A204.1 (cell line): ENCODE results near the gene CPTP.
"Not testable (repeated sequence)": the region's sequence is repeated elsewhere in the genome, so short reads cannot be mapped to it uniquely, and the experiment has no call there.

ENCODE experiments used
- FAIRE-seq: peaks from 2 replicates; lab custom pipeline; 2012; peaks lifted over from hg19 to GRCh38; lab: Jason Lieb, UNC

Gene CPTP

DNA sequence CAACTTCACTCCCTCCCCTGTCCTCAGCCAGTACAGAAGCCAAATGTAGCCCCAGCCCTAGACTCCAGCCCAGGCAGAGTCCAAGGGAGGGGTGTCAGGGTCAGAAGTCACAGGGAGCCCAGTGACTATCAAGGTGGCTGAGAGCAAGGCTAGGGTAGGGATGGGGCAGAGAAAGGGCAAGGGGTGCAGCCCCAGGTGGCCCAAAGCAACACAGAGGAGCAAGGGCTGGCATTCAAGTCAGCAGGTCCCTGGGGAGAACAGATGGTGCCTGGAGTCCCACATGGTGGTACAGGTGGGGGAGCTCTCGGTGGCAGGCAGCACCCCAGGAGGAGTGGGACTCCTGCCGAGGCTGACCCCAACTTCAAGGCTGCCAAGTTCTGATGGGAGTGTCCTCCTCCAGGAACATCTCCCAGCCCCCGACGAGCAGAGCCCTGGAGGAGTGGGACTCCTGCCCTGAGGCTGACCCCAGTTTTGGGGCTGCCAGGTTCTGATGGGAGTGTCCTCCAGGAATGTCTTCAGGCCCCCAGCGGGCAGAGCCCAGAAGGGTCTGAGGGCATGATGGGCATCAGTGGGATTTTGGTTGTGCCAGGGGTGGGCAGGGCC lies 28.3 kb downstream of the CPTP start:
- no peak for FAIRE-seq

- FAIRE-seq, result no peak
Observed at GRCh38 chr1:1353389-1354151, 29.0 kb downstream of the CPTP start.

GRCh38 chr1:1354271-1355247 lies 30.0 kb downstream of the CPTP start:
- no peak for FAIRE-seq

DNA sequence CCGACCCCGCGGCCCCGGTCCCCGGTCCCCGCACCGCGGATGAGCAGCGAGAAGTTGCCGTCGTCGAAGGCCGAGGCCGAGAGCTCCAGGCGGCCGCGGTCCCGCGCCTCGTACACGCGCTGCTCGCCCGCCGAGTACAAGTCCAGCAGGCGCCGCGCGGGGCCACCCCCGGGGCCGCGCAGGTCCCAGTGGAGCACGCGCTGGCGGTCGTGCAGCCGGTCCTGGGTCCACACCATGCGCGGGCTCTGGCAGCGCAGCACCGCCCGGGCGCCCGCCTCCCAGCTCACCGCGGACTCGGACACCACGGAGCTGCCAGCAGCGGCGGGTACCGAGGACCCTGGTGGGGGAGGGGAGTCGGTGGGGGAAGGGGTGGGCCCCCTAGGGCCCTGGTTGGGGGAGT lies 30.8 kb downstream of the CPTP start:
- FAIRE-seq, result no peak

- FAIRE-seq, result no peak
Observed at GRCh38 chr1:1356166-1356795, 31.7 kb downstream of the CPTP start.

DNA sequence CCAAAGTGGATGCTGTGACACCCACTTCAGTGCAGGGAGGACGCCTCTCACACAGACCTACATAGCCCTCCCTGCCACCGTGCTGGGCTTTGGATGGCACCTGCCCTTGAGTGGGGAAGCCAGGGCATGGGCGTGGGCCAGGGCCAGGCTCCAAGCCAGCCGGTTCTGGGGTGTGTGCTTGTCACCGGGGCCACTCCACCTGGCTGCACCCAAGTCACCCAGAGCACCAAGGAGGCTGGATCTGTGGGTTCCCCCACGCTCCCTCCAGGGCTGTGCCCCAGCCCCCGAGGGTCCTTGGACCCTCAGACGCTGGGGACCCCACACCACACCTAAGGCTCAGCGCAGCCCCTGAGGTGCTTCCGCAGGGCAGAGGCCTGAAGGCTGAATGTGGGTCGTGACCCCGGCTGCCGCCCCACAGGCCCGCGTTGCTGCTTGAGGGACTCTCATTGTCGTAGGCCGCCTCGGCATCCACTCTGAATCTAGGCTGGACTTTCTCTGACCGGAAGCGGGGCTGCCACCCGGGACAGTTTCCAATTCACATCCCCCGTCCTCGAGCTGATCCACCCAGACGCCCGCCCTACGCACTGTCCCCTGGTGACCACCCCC lies 32.3 kb downstream of the CPTP start:
- FAIRE-seq, result no peak

GRCh38 chr1:1357871-1358432 lies 33.4 kb downstream of the CPTP start:
- FAIRE-seq, result no peak

DNA sequence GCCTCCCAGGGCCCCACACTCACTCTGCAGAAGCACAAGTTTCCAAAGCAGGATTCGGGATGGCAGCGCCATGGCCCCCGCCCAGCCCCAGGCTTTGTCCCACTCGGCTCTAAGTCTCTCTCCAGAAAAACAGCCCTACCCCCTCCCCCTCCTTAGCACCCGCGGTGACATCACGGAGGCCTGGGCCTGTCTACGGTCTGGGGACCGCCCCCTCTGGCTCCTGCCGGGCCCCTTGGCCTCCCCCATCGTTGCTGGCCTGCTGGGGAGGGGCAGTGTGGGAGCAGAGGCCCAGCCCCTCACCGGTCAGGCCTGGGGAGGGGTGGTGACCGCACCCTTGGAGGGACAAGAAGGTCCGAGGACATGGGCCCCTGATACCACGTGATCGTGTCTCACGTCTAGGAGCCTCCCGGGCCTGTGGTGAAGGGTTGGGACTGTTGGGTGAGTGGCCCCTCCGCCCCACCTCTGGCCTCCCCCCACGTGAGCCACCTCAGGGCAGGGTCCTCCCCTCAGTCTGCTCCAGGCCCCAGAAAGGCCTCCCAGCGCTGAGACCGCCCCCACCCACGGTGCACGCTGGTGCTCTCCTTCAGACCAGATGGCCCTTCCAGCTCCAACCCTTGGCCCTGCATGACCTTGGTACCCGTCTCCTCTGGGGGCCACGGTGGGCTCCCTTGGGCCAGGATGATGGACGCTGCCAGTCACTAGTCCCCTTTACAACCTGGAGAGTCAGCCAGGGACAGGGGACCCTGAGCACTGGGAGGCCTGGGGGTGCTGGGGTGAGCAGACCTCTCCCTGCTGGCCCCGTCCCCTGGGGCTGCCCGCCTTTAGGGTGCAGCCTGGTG lies 34.0 kb downstream of the CPTP start, which contains the start of gene MXRA8:
TSS of gene MXRA8 (minus strand) at position 123 of the 839 bp plus-strand sequence. CDS start at position 72, 51 bp downstream.
- no peak for FAIRE-seq

GRCh38 chr1:1359308-1359663 lies 34.7 kb downstream of the CPTP start:
- no peak for FAIRE-seq

DNA sequence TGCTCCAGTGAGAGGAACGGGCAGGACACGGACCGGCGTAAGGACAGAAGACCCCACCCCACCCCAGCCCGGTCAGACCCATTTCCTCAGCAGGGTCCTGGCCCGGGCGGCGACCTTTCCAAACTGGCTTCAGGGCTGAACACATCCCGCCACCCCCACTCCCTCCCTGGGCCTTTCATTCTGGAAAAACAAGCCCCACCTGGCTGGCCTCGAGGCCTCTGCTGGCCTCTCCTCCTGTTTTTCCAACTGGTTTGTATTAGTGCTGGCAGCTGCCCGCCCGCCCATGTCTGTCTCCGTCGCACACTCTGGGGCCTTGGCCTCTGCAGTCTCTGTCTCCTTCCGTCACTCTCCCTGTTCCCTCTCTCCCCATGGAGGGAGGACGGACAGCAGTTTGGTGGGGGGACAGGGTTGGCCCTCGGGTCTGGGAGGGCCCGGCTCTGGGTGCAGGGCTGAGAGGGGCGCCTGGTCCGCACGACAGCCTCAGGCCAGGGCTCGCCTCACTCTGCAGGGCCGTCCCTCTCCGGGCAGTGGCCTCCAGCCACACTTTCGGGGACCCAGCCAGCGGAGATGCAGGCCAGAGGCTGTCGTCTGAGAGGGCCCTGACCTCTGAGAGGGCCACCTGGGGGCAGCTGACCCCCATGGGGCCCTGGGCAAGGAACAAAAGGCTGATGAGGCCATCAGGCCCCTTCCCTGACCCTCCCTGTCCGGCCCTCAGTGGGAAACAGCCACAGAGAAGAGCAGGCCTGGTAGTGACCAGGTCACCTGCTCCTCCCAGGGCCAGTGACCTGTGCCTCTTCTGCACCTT lies 35.3 kb downstream of the CPTP start:
- no peak for FAIRE-seq

DNA sequence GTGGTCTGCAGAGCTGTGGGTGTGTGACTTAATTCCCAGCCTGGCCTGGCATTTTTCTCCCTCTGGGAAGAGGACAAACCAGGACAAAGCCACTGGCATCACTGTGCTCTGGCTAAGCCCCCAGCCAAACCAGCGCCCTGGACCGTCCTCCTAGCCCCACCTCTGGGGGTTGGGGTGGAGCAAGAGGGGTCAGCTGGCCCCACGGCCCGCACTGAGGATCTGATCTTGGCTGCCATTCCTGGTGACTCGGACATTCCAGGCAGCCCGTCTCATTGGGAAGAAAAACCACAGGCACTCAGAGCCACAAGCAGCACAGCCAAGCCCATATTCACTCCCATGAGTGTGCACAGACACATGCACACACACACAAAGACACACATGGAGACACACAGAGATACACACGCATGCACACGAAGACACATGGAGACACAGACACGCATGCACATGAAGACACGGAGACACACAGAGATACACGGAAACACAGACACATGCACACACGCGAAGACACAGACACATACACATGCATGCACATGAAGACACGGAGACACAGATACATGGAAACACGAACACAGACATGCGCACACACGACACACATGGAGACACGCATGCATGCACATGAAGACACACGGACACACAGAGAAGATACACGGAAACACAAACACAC lies 36.0 kb downstream of the CPTP start:
- no peak for FAIRE-seq

DNA sequence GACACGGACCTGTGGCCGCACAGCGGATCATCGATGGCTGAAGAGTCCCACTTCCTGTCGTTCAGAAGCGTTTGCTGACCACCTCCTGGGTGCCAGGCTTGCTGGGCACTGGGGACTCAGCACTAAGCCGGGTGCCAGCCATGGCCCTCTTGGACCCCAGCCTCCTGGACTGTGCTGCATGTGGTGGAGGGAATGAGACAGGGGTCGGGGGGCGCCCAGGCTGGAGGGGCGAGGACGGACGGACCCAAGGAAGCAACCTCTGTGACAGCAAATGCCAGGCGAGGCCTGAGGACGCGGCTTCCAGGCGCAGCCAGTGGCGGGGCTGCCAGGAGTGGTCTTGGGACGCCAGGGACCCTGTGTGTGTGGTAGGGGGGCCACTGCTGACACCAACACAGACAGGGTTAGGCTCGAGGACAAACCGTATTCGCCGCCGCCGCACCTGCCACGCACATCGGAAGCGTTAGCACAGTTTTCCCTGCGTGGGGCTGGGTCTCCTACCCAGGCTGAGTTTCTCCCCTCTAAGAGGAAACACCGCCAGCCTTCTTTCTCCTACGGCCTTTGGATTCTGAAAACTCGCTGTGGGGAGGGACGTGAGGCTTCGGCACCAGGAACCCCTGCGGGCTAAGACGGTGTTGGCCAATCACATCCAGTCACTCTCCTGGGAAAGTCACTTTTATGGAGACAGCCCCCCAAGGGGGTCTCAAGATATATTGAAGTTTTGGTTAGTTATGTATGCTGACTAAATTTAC lies 36.8 kb downstream of the CPTP start:
- no peak for FAIRE-seq

GRCh38 chr1:1361982-1362423 lies 37.4 kb downstream of the CPTP start:
- no peak for FAIRE-seq

DNA sequence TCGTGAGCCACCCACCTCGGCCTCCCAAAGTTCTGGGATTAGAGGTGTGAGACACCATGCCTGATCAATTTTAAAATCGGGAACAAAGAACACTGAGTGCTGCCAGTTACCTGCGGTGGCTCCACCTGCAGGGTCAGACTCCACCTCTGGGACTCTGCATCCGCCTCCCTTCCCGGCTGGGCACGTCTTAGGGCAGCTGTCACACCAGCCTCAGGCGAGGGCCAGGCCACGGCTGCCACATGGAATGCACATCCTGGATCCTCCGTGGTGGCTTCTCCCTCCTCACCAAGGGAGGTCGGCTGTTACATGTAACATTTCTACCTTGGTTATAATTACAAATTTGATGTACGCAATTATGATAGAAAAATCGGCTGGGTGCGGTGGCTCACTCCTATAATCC lies 39.7 kb downstream of the CPTP start:
- FAIRE-seq, result no peak

DNA sequence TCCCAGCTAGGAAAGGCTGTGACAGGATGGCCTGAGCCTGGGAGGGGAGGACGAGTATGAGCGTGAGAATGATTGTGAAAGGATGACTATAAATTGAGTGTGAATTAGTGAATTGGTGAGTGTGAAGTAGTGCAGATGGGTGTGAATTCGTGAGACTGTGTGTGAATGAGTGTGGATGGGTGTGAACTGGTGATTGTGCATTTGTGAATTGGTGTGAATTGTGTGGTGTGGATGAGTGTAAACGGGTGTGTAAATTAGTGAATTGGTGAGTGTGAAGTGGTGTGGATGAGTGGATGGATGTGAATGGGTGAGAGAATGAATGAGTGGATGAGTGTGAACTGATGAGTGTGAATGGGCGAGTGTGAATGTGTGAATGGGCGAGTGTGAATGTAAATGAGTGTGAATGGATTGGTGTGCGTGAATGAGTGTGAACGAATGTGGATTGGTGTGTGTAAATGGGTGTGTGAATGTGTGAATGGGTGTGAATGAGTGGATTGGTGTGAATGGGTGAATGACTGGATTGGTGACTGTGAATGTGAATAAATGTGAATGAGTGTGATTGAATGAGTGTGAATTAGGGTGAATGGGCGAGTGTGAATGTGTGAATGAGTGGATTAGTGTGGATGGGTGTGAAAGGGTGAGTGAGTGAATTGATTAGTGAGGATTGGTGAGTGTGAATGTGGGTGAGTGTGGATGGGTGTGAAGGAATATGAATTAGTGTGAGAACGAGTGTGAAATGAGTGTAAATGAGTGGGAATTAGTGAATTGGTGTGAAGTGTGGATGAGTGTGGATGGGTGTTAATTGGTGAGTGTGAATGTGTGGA lies 41.5 kb downstream of the CPTP start:
- FAIRE-seq, result no peak

GRCh38 chr1:1366699-1367066 lies 42.1 kb downstream of the CPTP start:
- no peak for FAIRE-seq

DNA sequence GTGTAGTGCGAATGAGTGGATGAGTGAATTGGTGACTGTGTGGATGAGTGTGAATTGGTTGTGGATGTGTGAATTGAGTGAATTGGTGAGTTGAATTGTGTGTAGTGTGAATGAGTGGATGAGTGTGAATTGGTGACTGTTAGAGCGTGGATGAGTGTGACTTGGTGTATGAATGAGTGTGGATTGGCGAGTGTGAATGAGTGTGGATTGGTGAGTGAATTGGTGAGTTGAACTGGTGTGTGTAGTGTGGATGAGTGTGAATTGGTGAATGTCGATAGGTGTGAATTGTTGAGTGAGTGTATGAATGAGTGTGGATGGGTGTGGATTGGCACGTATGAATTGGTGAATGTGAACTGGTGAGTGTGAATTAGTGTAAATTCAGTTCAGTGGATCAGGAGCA lies 42.7 kb downstream of the CPTP start:
- FAIRE-seq, result no peak

- FAIRE-seq, result not testable (repeated sequence)
Observed at GRCh38 chr1:1370094-1370493, 45.5 kb downstream of the CPTP start.
